Nephron progenitor cell (in vitro differentiated cells): ENCODE results near the gene CYBA.
"Not testable (repeated sequence)": the region's sequence is repeated elsewhere in the genome, so short reads cannot be mapped to it uniquely, and the experiment has no call there.

Source experiments
- DNase-seq: peaks from one replicate; pipeline ENCODE4 v3.0.0; 2021
- H3K27ac Mint-ChIP-seq: 2 replicates; pipeline ENCODE4 v1.8.0; 2021; ENCODE audit warnings: mild to moderate bottlenecking, moderate library complexity, mixed read lengths
- H3K27me3 Mint-ChIP-seq: 2 replicates; pipeline ENCODE4 v1.8.0; 2021; ENCODE audit warnings: mild to moderate bottlenecking, low read depth, mixed read lengths; ENCODE audit not compliant: poor library complexity
- H3K36me3 Mint-ChIP-seq: 2 replicates; pipeline ENCODE4 v1.8.0; 2021; ENCODE audit warnings: low read depth, mixed read lengths
- H3K4me1 Mint-ChIP-seq: 2 replicates; pipeline ENCODE4 v1.8.0; 2021; ENCODE audit warnings: mixed read lengths
- H3K4me3 Mint-ChIP-seq: 2 replicates; pipeline ENCODE4 v1.8.0; 2021; ENCODE audit warnings: mild to moderate bottlenecking, moderate library complexity, mixed read lengths
- H3K9me3 Mint-ChIP-seq: 2 replicates; pipeline ENCODE4 v1.8.0; 2021; ENCODE audit warnings: mild to moderate bottlenecking, moderate library complexity, mixed read lengths
- CTCF ChIP-seq: fragments of 200-600 bp; sonication (generic); IDR thresholded peaks from 2 replicates; pipeline ENCODE4 v1.5.0; 2021; ENCODE audit warnings: antibody characterized with exemption

The CYBA gene

GRCh38 chr16:88671806-88672205, 21.0 kb upstream of the CYBA start:
- no peak for TF ChIP-seq CTCF
- no peak for DNase-seq
- Mint-ChIP-seq H3K27me3 (no peaks in the 10 kb centered on the region), H3K4me1 (peaks cover 7% of the 10 kb centered on the region), H3K9me3 (no peaks in the 10 kb centered on the region), H3K36me3 (peaks cover 6% of the 10 kb centered on the region), H3K4me3 (no peak overlapping the region), H3K27ac (no peak overlapping the region)

DNA sequence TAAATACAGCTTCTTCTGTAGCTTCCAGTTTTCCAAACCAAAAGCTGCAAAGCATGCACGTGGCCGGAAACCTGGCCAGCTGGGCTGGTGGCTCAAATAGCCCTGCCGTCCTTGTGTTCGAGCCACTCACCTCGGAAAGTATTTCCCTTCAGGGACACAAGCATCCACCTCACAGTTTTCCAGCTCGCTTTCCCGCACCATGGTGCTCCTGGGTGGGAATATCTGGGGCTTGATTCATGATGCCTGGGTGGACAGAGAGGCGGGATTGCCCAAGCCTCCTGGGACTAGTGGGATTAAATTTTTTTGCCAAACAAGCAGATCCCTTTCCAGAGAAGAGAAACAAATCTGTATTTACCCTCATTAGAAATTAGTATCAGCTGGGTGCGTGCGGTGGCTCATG, 19.1 kb upstream of the CYBA start:
- H3K27me3 Mint-ChIP-seq, result no peaks in the 10 kb centered on the region
- no peak overlapping the region for H3K4me3 Mint-ChIP-seq
- no peaks in the 10 kb centered on the region for H3K9me3 Mint-ChIP-seq
- peaks cover 9% of the 10 kb centered on the region for H3K4me1 Mint-ChIP-seq
- peaks cover 13% of the 10 kb centered on the region for H3K36me3 Mint-ChIP-seq
- DNase-seq, result no peak
- TF ChIP-seq CTCF, result no peak
- no peak overlapping the region for H3K27ac Mint-ChIP-seq

GRCh38 chr16:88669493-88669892, 18.6 kb upstream of the CYBA start:
- H3K9me3 Mint-ChIP-seq, H3K4me3 Mint-ChIP-seq, H3K27me3 Mint-ChIP-seq, DNase-seq, H3K27ac Mint-ChIP-seq: not testable (repeated sequence)
- H3K36me3 Mint-ChIP-seq, result peaks cover 15% of the 10 kb centered on the region
- peaks cover 12% of the 10 kb centered on the region for H3K4me1 Mint-ChIP-seq

- Mint-ChIP-seq H3K27me3 (no peaks in the 10 kb centered on the region), H3K4me3 (no peak overlapping the region), H3K4me1 (peaks cover 12% of the 10 kb centered on the region), H3K36me3 (peaks cover 15% of the 10 kb centered on the region), H3K27ac (peak overlapping the region; percentile 57), H3K9me3 (no peaks in the 10 kb centered on the region)
- TF ChIP-seq CTCF, result no peak
- peak; percentile 26 for DNase-seq
Observed at GRCh38 chr16:88667461-88667860, 16.6 kb upstream of the CYBA start.

GRCh38 chr16:88665570-88665969, 14.7 kb upstream of the CYBA start:
- no peak for DNase-seq
- TF ChIP-seq CTCF, result no peak
- Mint-ChIP-seq H3K4me1 (peaks cover 26% of the 10 kb centered on the region), H3K36me3 (peaks cover 15% of the 10 kb centered on the region), H3K4me3 (peak overlapping the region; percentile 90), H3K9me3 (no peaks in the 10 kb centered on the region), H3K27ac (no peak overlapping the region), H3K27me3 (no peaks in the 10 kb centered on the region)

DNA sequence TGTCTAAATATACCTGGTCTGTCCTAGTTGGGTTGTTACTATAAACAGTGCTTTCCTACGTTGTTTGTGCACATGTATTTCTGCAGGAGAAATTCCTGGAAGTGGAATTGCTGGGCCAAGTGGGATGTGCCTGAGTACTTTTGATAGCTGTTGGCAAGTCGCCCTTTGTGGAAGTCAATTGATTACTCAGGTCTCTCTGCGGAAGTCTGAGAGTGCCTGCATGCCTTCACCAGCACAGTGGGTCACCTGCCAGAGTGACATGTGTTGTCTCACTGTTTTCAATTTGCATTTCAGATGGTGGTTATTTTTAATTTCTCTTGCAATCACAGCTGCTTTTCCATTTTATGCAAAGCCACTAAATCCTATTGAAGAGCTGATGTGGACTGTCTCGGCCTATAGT, 14.3 kb upstream of the CYBA start:
- DNase-seq, result no peak
- no peak for TF ChIP-seq CTCF
- no peak overlapping the region for H3K27ac Mint-ChIP-seq
- H3K9me3 Mint-ChIP-seq, result no peaks in the 10 kb centered on the region
- H3K4me1 Mint-ChIP-seq, result peaks cover 26% of the 10 kb centered on the region
- H3K4me3 Mint-ChIP-seq, result peak overlapping the region; percentile 90
- no peaks in the 10 kb centered on the region for H3K27me3 Mint-ChIP-seq
- peaks cover 15% of the 10 kb centered on the region for H3K36me3 Mint-ChIP-seq
